ENCODE measurements around the gene ARID4B.

ARID4B gene

DNA sequence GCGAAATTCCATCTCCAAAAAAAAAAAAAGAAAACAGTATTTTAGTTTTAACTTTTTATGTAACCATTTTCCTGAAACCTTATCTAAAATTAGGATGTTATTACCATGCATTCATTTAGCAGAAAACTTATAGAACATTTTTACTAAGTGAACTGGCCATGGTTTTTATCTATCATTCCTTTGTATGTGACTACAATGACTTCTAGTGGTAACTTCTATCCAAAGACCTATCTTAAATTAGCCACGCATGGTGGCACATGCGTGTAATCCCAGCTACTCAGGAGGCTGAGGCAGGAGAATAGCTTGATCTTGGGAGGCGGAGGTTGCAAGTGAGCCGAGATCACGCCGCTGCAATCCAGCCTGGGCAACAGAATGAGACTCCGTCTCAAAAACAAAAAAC, 11.8 kb upstream of the ARID4B start:
- ChIA-PET POLR2A (interaction anchor here (1.2 to 1.4 kb wide), 2 partner anchors 11 to 165 kb away, joined by 3 to 4 read pairs; partner anchors contain the start of gene B3GALNT2), CTCF (interaction anchor here (0.6 to 2.5 kb wide), 3 partner anchors 77 to 385 kb away, joined by 3 to 18 read pairs (median 3); no protein-coding TSS in a partner anchor)
- peaks cover 42 to 54% of the 10 kb centered on the region in 2 experiments for H3K36me3 ChIP-seq (ENCODE audit: control insufficient read depth in 2 of 2, insufficient read depth in 1 of 2, low read length in 2 of 2)
- H3K4me3 ChIP-seq (ENCODE audit: low read depth, low read length): no peak overlapping the region
- no peak overlapping the region for H3K27ac ChIP-seq (ENCODE audit: extremely low read depth, low read depth, low read length)
- H3K4me1 ChIP-seq (ENCODE audit: control insufficient read depth, insufficient read depth, low read length): no peaks in the 10 kb centered on the region
- TF ChIP-seq ZSCAN16 (tag by site-specific recombination; IDR thresholded peaks at IDR 0.05) (no peak), ZNF707 (tag by site-specific recombination; IDR thresholded peaks at IDR 0.05) (no peak), ZNF184 (tag by site-specific recombination; IDR thresholded peaks at IDR 0.05) (no peak), ZNF155 (tag by site-specific recombination; IDR thresholded peaks at IDR 0.05) (no peak), ZNF433 (tag by site-specific recombination; IDR thresholded peaks at IDR 0.05; ENCODE audit: low read depth) (no peak), AEBP2 (tag by site-specific recombination; IDR thresholded peaks at IDR 0.05; ENCODE audit: borderline replicate concordance) (no peak)
- TF ChIP-seq, protein P1, sequence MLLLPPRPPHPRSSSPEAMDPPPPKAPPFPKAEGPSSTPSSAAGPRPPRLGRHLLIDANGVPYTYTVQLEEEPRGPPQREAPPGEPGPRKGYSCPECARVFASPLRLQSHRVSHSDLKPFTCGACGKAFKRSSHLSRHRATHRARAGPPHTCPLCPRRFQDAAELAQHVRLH (tag by site-specific recombination; IDR thresholded peaks at IDR 0.05): no peak
- TF ChIP-seq, protein P2, sequence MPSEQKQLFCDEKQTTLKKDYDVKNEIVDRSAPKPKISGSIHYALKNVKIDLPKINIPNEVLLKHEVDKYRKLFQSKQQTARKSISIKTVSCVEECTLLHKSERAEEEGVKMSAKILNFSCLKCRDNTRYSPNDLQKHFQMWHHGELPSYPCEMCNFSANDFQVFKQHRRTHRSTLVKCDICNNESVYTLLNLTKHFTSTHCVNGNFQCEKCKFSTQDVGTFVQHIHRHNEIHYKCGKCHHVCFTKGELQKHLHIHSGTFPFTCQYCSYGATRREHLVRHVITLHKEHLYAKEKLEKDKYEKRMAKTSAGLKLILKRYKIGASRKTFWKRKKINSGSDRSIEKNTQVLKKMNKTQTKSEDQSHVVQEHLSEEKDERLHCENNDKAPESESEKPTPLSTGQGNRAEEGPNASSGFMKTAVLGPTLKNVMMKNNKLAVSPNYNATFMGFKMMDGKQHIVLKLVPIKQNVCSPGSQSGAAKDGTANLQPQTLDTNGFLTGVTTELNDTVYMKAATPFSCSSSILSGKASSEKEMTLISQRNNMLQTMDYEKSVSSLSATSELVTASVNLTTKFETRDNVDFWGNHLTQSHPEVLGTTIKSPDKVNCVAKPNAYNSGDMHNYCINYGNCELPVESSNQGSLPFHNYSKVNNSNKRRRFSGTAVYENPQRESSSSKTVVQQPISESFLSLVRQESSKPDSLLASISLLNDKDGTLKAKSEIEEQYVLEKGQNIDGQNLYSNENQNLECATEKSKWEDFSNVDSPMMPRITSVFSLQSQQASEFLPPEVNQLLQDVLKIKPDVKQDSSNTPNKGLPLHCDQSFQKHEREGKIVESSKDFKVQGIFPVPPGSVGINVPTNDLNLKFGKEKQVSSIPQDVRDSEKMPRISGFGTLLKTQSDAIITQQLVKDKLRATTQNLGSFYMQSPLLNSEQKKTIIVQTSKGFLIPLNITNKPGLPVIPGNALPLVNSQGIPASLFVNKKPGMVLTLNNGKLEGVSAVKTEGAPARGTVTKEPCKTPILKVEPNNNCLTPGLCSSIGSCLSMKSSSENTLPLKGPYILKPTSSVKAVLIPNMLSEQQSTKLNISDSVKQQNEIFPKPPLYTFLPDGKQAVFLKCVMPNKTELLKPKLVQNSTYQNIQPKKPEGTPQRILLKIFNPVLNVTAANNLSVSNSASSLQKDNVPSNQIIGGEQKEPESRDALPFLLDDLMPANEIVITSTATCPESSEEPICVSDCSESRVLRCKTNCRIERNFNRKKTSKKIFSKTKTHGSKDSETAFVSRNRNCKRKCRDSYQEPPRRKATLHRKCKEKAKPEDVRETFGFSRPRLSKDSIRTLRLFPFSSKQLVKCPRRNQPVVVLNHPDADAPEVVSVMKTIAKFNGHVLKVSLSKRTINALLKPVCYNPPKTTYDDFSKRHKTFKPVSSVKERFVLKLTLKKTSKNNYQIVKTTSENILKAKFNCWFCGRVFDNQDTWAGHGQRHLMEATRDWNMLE (tag by site-specific recombination; conservative IDR thresholded peaks at IDR 0.05; ENCODE audit: low read depth): no peak
- TF ChIP-seq, protein P3, sequence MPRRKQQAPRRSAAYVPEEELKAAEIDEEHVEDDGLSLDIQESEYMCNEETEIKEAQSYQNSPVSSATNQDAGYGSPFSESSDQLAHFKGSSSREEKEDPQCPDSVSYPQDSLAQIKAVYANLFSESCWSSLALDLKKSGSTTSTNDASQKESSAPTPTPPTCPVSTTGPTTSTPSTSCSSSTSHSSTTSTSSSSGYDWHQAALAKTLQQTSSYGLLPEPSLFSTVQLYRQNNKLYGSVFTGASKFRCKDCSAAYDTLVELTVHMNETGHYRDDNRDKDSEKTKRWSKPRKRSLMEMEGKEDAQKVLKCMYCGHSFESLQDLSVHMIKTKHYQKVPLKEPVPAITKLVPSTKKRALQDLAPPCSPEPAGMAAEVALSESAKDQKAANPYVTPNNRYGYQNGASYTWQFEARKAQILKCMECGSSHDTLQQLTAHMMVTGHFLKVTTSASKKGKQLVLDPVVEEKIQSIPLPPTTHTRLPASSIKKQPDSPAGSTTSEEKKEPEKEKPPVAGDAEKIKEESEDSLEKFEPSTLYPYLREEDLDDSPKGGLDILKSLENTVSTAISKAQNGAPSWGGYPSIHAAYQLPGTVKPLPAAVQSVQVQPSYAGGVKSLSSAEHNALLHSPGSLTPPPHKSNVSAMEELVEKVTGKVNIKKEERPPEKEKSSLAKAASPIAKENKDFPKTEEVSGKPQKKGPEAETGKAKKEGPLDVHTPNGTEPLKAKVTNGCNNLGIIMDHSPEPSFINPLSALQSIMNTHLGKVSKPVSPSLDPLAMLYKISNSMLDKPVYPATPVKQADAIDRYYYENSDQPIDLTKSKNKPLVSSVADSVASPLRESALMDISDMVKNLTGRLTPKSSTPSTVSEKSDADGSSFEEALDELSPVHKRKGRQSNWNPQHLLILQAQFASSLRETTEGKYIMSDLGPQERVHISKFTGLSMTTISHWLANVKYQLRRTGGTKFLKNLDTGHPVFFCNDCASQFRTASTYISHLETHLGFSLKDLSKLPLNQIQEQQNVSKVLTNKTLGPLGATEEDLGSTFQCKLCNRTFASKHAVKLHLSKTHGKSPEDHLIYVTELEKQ (tag by site-specific recombination; IDR thresholded peaks at IDR 0.05; ENCODE audit: borderline replicate concordance): no peak
- H3K9me3 ChIP-seq (ENCODE audit: control insufficient read depth, insufficient read depth, low read depth, low read length): no peaks in the 10 kb centered on the region

DNA sequence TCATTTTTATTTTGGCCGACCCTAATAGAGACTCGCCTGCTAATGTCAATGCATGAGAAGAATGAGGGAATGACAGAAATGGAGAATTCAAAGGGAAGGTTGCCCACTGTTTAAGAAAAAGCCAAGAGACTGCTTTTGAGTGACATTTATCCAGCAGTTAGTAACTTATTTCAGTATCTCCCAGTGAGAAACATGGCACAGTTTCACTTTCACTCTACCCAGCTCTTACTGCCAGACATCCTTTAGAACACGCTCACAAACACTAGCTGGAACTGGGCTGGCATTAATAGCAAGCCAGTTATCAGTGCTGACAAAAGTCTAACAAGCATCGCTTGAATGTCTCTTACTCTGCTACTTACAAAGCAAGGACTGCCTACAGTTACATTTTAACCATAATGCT, 8.9 kb upstream of the ARID4B start:
- Histone ChIP-seq H3K36me3 (ENCODE audit: control insufficient read depth in 2 of 2, insufficient read depth in 1 of 2, low read length in 2 of 2) (peaks cover 31 to 43% of the 10 kb centered on the region in 2 experiments), H3K4me3 (ENCODE audit: low read depth, low read length) (no peak overlapping the region), H3K9me3 (ENCODE audit: control insufficient read depth, insufficient read depth, low read depth, low read length) (no peaks in the 10 kb centered on the region), H3K4me1 (ENCODE audit: control insufficient read depth, insufficient read depth, low read length) (peaks cover 3% of the 10 kb centered on the region), H3K27ac (ENCODE audit: extremely low read depth, low read depth, low read length) (no peak overlapping the region)
- ChIA-PET CTCF (interaction anchor here (1.0 kb wide), 1 partner anchor 80 kb away, joined by 4 read pairs; no protein-coding TSS in a partner anchor), POLR2A (interaction anchor here (1.2 kb wide), 1 partner anchor 9 kb away, joined by 3 read pairs; the partner anchor contains the start of genes ARID4B and GGPS1)
- TF ChIP-seq GLI2 (tag by site-specific recombination; IDR thresholded peaks at IDR 0.05; ENCODE audit: borderline replicate concordance, low read depth): no peak
- TF ChIP-seq, protein P4, sequence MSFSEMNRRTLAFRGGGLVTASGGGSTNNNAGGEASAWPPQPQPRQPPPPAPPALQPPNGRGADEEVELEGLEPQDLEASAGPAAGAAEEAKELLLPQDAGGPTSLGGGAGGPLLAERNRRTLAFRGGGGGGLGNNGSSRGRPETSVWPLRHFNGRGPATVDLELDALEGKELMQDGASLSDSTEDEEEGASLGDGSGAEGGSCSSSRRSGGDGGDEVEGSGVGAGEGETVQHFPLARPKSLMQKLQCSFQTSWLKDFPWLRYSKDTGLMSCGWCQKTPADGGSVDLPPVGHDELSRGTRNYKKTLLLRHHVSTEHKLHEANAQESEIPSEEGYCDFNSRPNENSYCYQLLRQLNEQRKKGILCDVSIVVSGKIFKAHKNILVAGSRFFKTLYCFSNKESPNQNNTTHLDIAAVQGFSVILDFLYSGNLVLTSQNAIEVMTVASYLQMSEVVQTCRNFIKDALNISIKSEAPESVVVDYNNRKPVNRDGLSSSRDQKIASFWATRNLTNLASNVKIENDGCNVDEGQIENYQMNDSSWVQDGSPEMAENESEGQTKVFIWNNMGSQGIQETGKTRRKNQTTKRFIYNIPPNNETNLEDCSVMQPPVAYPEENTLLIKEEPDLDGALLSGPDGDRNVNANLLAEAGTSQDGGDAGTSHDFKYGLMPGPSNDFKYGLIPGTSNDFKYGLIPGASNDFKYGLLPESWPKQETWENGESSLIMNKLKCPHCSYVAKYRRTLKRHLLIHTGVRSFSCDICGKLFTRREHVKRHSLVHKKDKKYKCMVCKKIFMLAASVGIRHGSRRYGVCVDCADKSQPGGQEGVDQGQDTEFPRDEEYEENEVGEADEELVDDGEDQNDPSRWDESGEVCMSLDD (tag by site-specific recombination; IDR thresholded peaks at IDR 0.05): no peak
- no peak for TF ChIP-seq ZEB2 (tag by site-specific recombination; IDR thresholded peaks at IDR 0.05)
- no peak for TF ChIP-seq ZNF785 (tag by site-specific recombination; IDR thresholded peaks at IDR 0.05)
- TF ChIP-seq, protein P5, sequence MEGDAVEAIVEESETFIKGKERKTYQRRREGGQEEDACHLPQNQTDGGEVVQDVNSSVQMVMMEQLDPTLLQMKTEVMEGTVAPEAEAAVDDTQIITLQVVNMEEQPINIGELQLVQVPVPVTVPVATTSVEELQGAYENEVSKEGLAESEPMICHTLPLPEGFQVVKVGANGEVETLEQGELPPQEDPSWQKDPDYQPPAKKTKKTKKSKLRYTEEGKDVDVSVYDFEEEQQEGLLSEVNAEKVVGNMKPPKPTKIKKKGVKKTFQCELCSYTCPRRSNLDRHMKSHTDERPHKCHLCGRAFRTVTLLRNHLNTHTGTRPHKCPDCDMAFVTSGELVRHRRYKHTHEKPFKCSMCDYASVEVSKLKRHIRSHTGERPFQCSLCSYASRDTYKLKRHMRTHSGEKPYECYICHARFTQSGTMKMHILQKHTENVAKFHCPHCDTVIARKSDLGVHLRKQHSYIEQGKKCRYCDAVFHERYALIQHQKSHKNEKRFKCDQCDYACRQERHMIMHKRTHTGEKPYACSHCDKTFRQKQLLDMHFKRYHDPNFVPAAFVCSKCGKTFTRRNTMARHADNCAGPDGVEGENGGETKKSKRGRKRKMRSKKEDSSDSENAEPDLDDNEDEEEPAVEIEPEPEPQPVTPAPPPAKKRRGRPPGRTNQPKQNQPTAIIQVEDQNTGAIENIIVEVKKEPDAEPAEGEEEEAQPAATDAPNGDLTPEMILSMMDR (tag by site-specific recombination; IDR thresholded peaks at IDR 0.05): no peak
- no peak for TF ChIP-seq ZNF133 (tag by site-specific recombination; IDR thresholded peaks at IDR 0.05)
- TF ChIP-seq ZNF175 (tag by site-specific recombination; IDR thresholded peaks at IDR 0.05): no peak
- no peak for TF ChIP-seq ZBTB6 (tag by site-specific recombination; IDR thresholded peaks at IDR 0.05)
- no peak for TF ChIP-seq GLI4 (tag by site-specific recombination; IDR thresholded peaks at IDR 0.05)
